Trophoblast cell (in vitro differentiated cells and primary cell): ENCODE results near the gene SMYD3.

Experiments
- DNase-seq, 2 donors: peaks; one replicate each; pipeline ENCODE4 v3.0.0-alpha.2; 2016
- H2AFZ ChIP-seq: 2 replicates; pipeline ENCODE4 v1.6.1; 2013; ENCODE audit warnings: low read length, moderate library complexity, mild to moderate bottlenecking; ENCODE audit not compliant: insufficient read depth, poor library complexity
- H2AK5ac ChIP-seq: 2 replicates; pipeline ENCODE4 v1.6.1; 2013; ENCODE audit warnings: mild to moderate bottlenecking, low read length
- H2BK120ac ChIP-seq: 2 replicates; pipeline ENCODE4 v1.6.1; 2013; ENCODE audit warnings: low read length, mild to moderate bottlenecking, moderate library complexity; ENCODE audit not compliant: insufficient read depth, poor library complexity
- H2BK12ac ChIP-seq: 2 replicates; pipeline ENCODE4 v1.6.1; 2013; ENCODE audit warnings: mild to moderate bottlenecking, low read length, moderate library complexity
- H2BK5ac ChIP-seq: 2 replicates; pipeline ENCODE4 v1.6.1; 2013; ENCODE audit warnings: low read length, low read depth, moderate library complexity, mild to moderate bottlenecking; ENCODE audit not compliant: poor library complexity
- H3K14ac ChIP-seq: 2 replicates; pipeline ENCODE4 v1.6.1; 2013; ENCODE audit warnings: mild to moderate bottlenecking, low read length
- H3K18ac ChIP-seq: 2 replicates; pipeline ENCODE4 v1.6.1; 2013; ENCODE audit warnings: mild to moderate bottlenecking, low read length
- H3K23ac ChIP-seq: 2 replicates; pipeline ENCODE4 v1.6.1; 2013; ENCODE audit warnings: low read length
- H3K27ac ChIP-seq: 2 replicates; pipeline ENCODE4 v1.5.1; 2013; ENCODE audit warnings: low read depth, mild to moderate bottlenecking, inconsistent platforms, low read length, moderate library complexity
- H3K27me3 ChIP-seq: 2 replicates; pipeline ENCODE4 v1.6.1; 2013; ENCODE audit warnings: inconsistent platforms, mild to moderate bottlenecking, low read length, moderate library complexity; ENCODE audit not compliant: insufficient read depth
- H3K36me3 ChIP-seq, 2 experiments: 1 replicate in 1 of 2; 2 replicates in 1 of 2; pipeline ENCODE4 v1.6.1; 2013; ENCODE audit warnings: low read length in 2 of 2, mild to moderate bottlenecking in 2 of 2, moderate library complexity in 1 of 2; ENCODE audit not compliant: insufficient read depth in 2 of 2, control insufficient read depth in 1 of 2
- H3K4ac ChIP-seq: 2 replicates; pipeline ENCODE4 v1.6.1; 2013; ENCODE audit warnings: low read depth, mild to moderate bottlenecking, low read length, moderate library complexity
- H3K4me1 ChIP-seq, 2 experiments: 1 replicate in 1 of 2; 2 replicates in 1 of 2; pipeline ENCODE4 v1.6.1; 2013; ENCODE audit warnings: low read length in 2 of 2, mild to moderate bottlenecking in 2 of 2, moderate library complexity in 1 of 2; ENCODE audit not compliant: insufficient read depth in 2 of 2, control insufficient read depth in 1 of 2
- H3K4me2 ChIP-seq: 2 replicates; pipeline ENCODE4 v1.6.1; 2013; ENCODE audit warnings: inconsistent platforms, mild to moderate bottlenecking, low read length, moderate library complexity
- H3K4me3 ChIP-seq: 2 replicates; pipeline ENCODE4 v1.5.1; 2013; ENCODE audit warnings: mild to moderate bottlenecking, low read depth, low read length, inconsistent platforms
- H3K79me1 ChIP-seq: one replicate; pipeline ENCODE4 v1.6.1; 2013; ENCODE audit warnings: low read length
- H3K79me2 ChIP-seq: 2 replicates; pipeline ENCODE4 v1.6.1; 2013; ENCODE audit warnings: low read length, mild to moderate bottlenecking; ENCODE audit not compliant: control insufficient read depth, insufficient read depth, poor library complexity
- H3K9ac ChIP-seq: 2 replicates; pipeline ENCODE4 v1.6.1; 2013; ENCODE audit warnings: mild to moderate bottlenecking, low read length
- H3K9me3 ChIP-seq: 2 replicates; pipeline ENCODE4 v1.6.1; 2013; ENCODE audit warnings: low read depth, mild to moderate bottlenecking, control low read depth, inconsistent platforms, low read length; ENCODE audit not compliant: insufficient read depth
- H4K12ac ChIP-seq: 2 replicates; pipeline ENCODE4 v1.6.1; 2013; ENCODE audit warnings: low read depth, mild to moderate bottlenecking, low read length, moderate library complexity
- H4K8ac ChIP-seq: 2 replicates; pipeline ENCODE4 v1.6.1; 2013; ENCODE audit warnings: low read depth, mild to moderate bottlenecking, low read length, moderate library complexity
- H4K91ac ChIP-seq: one replicate; pipeline ENCODE4 v1.6.1; 2013; ENCODE audit warnings: low read depth, mild to moderate bottlenecking, low read length, moderate library complexity
- WGBS: extraction: QIAGEN DNeasy Blood & Tissue Kit; methylation state at CpG from one replicate; pipeline ENCODE4 v1.1.7; 2013; ENCODE audit warnings: missing lambda C conversion rate; ENCODE audit not compliant: insufficient read length, insufficient coverage; ENCODE audit errors: extremely low coverage; 5-methylcytosine and 5-hydroxymethylcytosine counted together

Gene SMYD3

DNA sequence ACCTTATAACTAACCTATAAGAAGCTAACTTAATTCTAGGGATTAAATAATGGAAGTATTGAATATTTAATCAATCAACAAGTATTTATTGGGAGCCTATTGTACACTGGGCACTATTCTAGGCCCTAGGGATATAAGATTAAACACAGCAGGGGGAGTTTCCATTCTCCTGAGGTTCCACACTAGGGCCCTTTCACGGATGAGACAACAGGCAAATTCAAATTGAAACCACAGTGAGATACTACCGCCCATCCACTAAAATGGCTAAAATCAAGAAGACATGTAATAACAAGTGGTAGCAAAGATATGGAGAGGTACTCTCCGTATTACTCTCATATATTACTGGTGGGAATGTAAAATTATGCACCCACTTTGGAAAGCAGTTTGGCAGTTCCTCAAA, 677.9 kb downstream of the SMYD3 start:
- Histone ChIP-seq H3K14ac (no peak overlapping the region), H3K18ac (no peak overlapping the region), H3K27me3 (no peaks in the 10 kb centered on the region), H3K4ac (no peak overlapping the region), H3K9me3 (no peaks in the 10 kb centered on the region), H3K79me1 (peaks cover 5% of the 10 kb centered on the region), H4K8ac (no peak overlapping the region), H3K27ac (no peak overlapping the region), H3K4me3 (no peak overlapping the region), H3K79me2 (no peaks in the 10 kb centered on the region), H3K4me1 (no peaks in the 10 kb centered on the region), H3K36me3 (no peaks in the 10 kb centered on the region), H3K9ac (no peak overlapping the region), H2AFZ (no peak overlapping the region), H2BK5ac (no peak overlapping the region), H4K12ac (no peak overlapping the region), H2AK5ac (no peak overlapping the region), H3K23ac (no peak overlapping the region), H2BK12ac (no peak overlapping the region), H3K4me2 (no peak overlapping the region), H4K91ac (no peak overlapping the region), H2BK120ac (no peak overlapping the region)
- no CpG with 5 or more reads among the region's 3 CpGs for WGBS
- no peak for DNase-seq

- Histone ChIP-seq H2BK12ac (peak overlapping the region; percentile 18), H3K4me1 (peaks cover 3 to 6% of the 10 kb centered on the region in 2 experiments), H3K36me3 (no peaks in the 10 kb centered on the region), H3K27ac (no peak overlapping the region), H2BK120ac (no peak overlapping the region), H3K79me2 (no peaks in the 10 kb centered on the region), H3K27me3 (no peaks in the 10 kb centered on the region), H4K8ac (no peak overlapping the region), H4K12ac (no peak overlapping the region), H3K4ac (no peak overlapping the region), H3K4me2 (no peak overlapping the region), H3K9ac (no peak overlapping the region), H3K79me1 (peaks cover 14% of the 10 kb centered on the region), H2BK5ac (no peak overlapping the region), H4K91ac (no peak overlapping the region), H2AK5ac (no peak overlapping the region), H3K14ac (no peak overlapping the region), H3K4me3 (no peak overlapping the region), H3K23ac (no peak overlapping the region), H3K9me3 (no peaks in the 10 kb centered on the region), H3K18ac (no peak overlapping the region), H2AFZ (no peak overlapping the region)
- no CpG with 5 or more reads among the region's 10 CpGs for WGBS
- DNase-seq: no peak
Measured at GRCh38 chr1:245827301-245827700, 679.8 kb downstream of the SMYD3 start.

DNA sequence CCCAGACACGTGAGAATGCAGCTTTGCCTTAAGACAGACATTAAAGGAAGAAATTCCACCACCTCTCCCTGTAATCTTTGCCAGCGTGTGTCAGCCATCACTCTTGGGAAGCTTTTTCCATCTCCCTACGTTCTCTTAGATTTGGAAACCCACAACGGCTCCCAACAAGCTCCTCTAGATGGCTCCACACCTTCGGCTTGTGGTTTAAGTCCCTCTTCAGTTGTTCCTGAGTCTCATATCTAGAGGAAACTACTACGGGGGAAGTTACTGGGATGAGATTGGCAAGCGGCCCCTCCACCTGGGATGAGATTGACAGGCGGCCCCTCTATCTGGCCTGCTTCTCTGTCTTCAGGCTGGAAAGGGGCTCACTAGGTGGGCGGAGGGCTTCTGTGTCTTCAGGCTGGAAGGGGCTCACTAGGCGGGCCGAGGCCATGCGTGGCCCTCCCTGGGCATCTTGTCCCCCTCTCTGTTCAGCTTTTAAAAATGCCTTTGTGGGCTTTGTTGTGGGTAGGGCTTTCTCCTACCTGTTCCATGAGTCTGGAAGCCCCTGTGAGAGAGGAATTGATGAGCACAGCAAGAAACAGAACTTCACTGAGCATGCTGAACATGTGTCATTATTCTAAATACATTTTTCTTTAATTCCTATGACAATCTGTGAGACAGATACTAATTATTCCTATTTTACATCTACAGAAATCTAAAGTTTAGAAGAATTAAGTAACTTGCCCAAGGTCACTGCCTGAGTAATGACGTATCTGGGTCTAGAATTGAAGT, 681.8 kb downstream of the SMYD3 start:
- H2AK5ac ChIP-seq: peak overlapping the region; percentile 82
- no peak overlapping the region for H2AFZ ChIP-seq
- H3K36me3 ChIP-seq: no peaks in the 10 kb centered on the region
- peaks cover 14% of the 10 kb centered on the region for H3K79me1 ChIP-seq
- peaks cover 3 to 6% of the 10 kb centered on the region in 2 experiments for H3K4me1 ChIP-seq
- H3K79me2 ChIP-seq: no peaks in the 10 kb centered on the region
- peak in 1 of 2 donors; percentile 38 for DNase-seq
- H3K9me3 ChIP-seq: no peaks in the 10 kb centered on the region
- H3K9ac ChIP-seq: no peak overlapping the region
- H4K91ac ChIP-seq: peak overlapping the region; percentile 57
- no peak overlapping the region for H3K23ac ChIP-seq
- peak overlapping the region; percentile 1 for H4K8ac ChIP-seq
- no peak overlapping the region for H3K27ac ChIP-seq
- peak overlapping the region; percentile 2 for H4K12ac ChIP-seq
- no peak overlapping the region for H2BK5ac ChIP-seq
- peak overlapping the region; percentile 69 for H2BK12ac ChIP-seq
- no peak overlapping the region for H3K4me3 ChIP-seq
- H3K14ac ChIP-seq: no peak overlapping the region
- no peaks in the 10 kb centered on the region for H3K27me3 ChIP-seq
- no peak overlapping the region for H3K4ac ChIP-seq
- H2BK120ac ChIP-seq: peak overlapping the region; percentile 72
- no peak overlapping the region for H3K18ac ChIP-seq
- no CpG with 5 or more reads among the region's 13 CpGs for WGBS
- H3K4me2 ChIP-seq: no peak overlapping the region

DNA sequence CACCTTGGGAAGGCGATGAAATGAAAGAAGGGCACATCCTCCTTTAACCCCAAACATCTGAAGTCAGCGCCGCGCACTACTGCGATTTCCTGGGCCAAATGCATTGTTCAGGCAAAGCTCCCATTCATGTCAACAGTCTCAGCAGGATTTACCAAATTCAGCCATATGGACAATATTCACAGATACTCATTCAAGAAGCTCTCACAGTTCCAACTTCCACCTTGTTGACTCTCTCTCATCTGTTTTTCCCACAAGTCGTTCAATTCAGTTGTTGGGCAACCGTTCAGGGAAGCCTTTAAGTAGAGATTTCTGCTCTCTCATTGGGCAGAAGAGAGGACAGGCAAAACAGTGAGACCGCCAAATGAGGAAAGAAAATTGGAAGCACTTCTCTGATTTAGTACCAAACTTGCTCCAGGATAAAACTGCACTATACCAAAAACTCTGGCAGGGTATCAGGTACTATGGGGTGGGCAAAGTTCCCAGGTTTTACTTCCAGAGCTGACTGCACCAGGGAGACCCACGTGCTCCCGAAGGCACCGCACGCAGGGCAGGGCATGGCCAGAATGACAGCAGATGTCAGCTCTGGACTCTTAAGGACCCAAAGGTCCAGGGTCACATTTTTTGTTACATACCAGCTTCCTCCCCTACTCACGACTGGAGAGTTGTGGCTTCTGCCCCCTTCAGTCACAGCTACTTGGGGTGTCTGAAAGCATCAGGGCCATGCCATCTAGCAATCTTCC, 683.5 kb downstream of the SMYD3 start:
- Histone ChIP-seq H3K9me3 (no peaks in the 10 kb centered on the region), H3K27ac (peak overlapping the region; percentile 41), H3K79me2 (no peaks in the 10 kb centered on the region), H3K4ac (no peak overlapping the region), H2BK12ac (peak overlapping the region; percentile 48), H3K79me1 (peaks cover 14% of the 10 kb centered on the region), H3K14ac (peak overlapping the region; percentile 29), H3K36me3 (no peaks in the 10 kb centered on the region), H3K27me3 (no peaks in the 10 kb centered on the region), H3K9ac (no peak overlapping the region), H4K8ac (no peak overlapping the region), H2AFZ (no peak overlapping the region), H3K18ac (peak overlapping the region; percentile 6), H2AK5ac (peak overlapping the region; percentile 27), H2BK5ac (peak overlapping the region; percentile 8), H3K4me1 (peaks cover 3 to 6% of the 10 kb centered on the region in 2 experiments), H2BK120ac (no peak overlapping the region), H4K12ac (no peak overlapping the region), H3K23ac (no peak overlapping the region), H3K4me3 (no peak overlapping the region), H4K91ac (peak overlapping the region; percentile 34), H3K4me2 (no peak overlapping the region)
- no peak for DNase-seq
- no CpG with 5 or more reads among the region's 13 CpGs for WGBS
